Transverse colon (tissue), 4 donors: ENCODE measurements around the gene HLA-DQB2. TPM values are rescaled to one million over a fixed set of nuclear protein-coding genes. Genes with fewer than 3 reads are reported as not detected.

ENCODE experiments used
- DNase-seq: peaks from one replicate; pipeline ENCODE4 v3.0.0-alpha.2; 2019
- H3K27ac ChIP-seq, 4 donors: fragments of 200-600 bp; sonication (generic); 2 replicates each; pipeline ENCODE4 v1.5.1; 2016 to 2018; ENCODE audit warnings: inconsistent platforms in 4 of 4
- H3K27me3 ChIP-seq: fragments of 200-600 bp; sonication (generic); 2 replicates; pipeline ENCODE4 v1.5.1; 2017; ENCODE audit warnings: inconsistent platforms
- H3K36me3 ChIP-seq, 4 donors: fragments of 200-600 bp; sonication (generic); 2 replicates each; pipeline ENCODE4 v1.5.1; 2017 to 2019; ENCODE audit warnings: inconsistent platforms in 4 of 4
- H3K4me1 ChIP-seq, 4 donors: fragments of 200-600 bp; sonication (generic); 2 replicates each; pipeline ENCODE4 v1.5.1; 2017 to 2020; ENCODE audit warnings: inconsistent platforms in 4 of 4
- H3K4me3 ChIP-seq, 4 donors: fragments of 200-600 bp; sonication (generic); 1 replicate in 1 of 4; 2 replicates in 3 of 4; pipeline versions ENCODE4 v1.5.1 to v1.6.1; 2017 to 2019; ENCODE audit warnings: inconsistent platforms in 4 of 4
- H3K9me3 ChIP-seq, 2 donors: fragments of 200-600 bp; sonication (generic); 2 replicates each; pipeline ENCODE4 v1.5.1; 2017 to 2019; ENCODE audit warnings: inconsistent platforms in 2 of 2
- EP300 ChIP-seq: sonication (generic); formaldehyde crosslinking; IDR thresholded peaks from one replicate; pipeline ENCODE4 v1.6.1; 2017; ENCODE audit warnings: antibody characterized with exemption, low read depth
- POLR2A ChIP-seq: fragments of 450-650 bp; IDR thresholded peaks from one replicate; pipeline ENCODE4 v1.6.1; 2016; ENCODE audit warnings: antibody characterized with exemption, mild to moderate bottlenecking, moderate library complexity
- POLR2AphosphoS5 ChIP-seq, 3 donors: sonication (generic); formaldehyde crosslinking; IDR thresholded peaks; one replicate each; pipeline ENCODE4 v1.6.1; 2016; ENCODE audit warnings: antibody characterized with exemption in 3 of 3
- WGBS, 2 donors: methylation state at CpG; one replicate each; pipeline ENCODE4 v1.1.5; 2018; ENCODE audit warnings: low coverage in 1 of 2; 5-methylcytosine and 5-hydroxymethylcytosine counted together
- in situ Hi-C, 4 donors: fragments of 200-750 bp; cut with MboI; loops; one replicate each; pipeline versions ENCODE4 v1.15.0 to v1.15.1; 2017; ENCODE audit warnings: low sequenced_read_pairs in 3 of 4, low pct_ligation_motif_present in 1 of 4, low pct_unique_long_range_greater_than_20kb in 1 of 4
- intact Hi-C: fragments of 100-400 bp; cut with DNase I; formaldehyde crosslinking; loops from one replicate; pipeline ENCODE4 v1.15.1; 2023; ENCODE audit warnings: low total_unique reads
- small RNA-seq, 4 donors: library from RNA; depleted of rRNA; stranded (forward); fragments of <200 nt; gene quantifications; one replicate each; pipeline ENCODE3, GENCODE V24; 2016
- total RNA-seq, 4 donors: library from RNA; depleted of rRNA; stranded (reverse); fragments of >200 nt; gene quantifications; one replicate each; pipeline ENCODE4 v1.1.0, GENCODE V29; 2016
- TF ChIP-seq, protein P1 (sequence below), 5 experiments: fragments of 200-600 bp in 3 of 5; fragments of 450-650 bp in 2 of 5; sonication (generic) in 3 of 5; IDR thresholded peaks; 1 replicate in 2 of 5; 2 replicates in 3 of 5; pipeline ENCODE4 v1.5.1; 2016 to 2017; ENCODE audit warnings: antibody characterized with exemption in 5 of 5, inconsistent platforms in 3 of 5, mild to moderate bottlenecking in 2 of 5, moderate library complexity in 1 of 5

The HLA-DQB2 gene
- total RNA-seq, 4 donors from 2014 or later = 0.27 to 0.32 TPM; not detected in 2

GRCh38 chr6:32718879-32719278, 44.5 kb downstream of the HLA-DQB2 start:
- in situ Hi-C loops (no loop called here), intact Hi-C loops (no loop called here)
- 39 to 41% methylated on average over 3 of the region's 3 CpGs for WGBS, 2 donors
- H3K27me3 ChIP-seq = no peaks in the 10 kb centered on the region
- H3K4me3 ChIP-seq = no peak overlapping the region
- H3K27ac ChIP-seq = no peak overlapping the region
- TF ChIP-seq EP300 = no peak
- no peak for TF ChIP-seq POLR2AphosphoS5 (IDR thresholded peaks at IDR 0.05)
- TF ChIP-seq, protein P1, sequence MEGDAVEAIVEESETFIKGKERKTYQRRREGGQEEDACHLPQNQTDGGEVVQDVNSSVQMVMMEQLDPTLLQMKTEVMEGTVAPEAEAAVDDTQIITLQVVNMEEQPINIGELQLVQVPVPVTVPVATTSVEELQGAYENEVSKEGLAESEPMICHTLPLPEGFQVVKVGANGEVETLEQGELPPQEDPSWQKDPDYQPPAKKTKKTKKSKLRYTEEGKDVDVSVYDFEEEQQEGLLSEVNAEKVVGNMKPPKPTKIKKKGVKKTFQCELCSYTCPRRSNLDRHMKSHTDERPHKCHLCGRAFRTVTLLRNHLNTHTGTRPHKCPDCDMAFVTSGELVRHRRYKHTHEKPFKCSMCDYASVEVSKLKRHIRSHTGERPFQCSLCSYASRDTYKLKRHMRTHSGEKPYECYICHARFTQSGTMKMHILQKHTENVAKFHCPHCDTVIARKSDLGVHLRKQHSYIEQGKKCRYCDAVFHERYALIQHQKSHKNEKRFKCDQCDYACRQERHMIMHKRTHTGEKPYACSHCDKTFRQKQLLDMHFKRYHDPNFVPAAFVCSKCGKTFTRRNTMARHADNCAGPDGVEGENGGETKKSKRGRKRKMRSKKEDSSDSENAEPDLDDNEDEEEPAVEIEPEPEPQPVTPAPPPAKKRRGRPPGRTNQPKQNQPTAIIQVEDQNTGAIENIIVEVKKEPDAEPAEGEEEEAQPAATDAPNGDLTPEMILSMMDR (IDR thresholded peaks at IDR 0.05) = no peak
- TF ChIP-seq POLR2A = no peak
- no peaks in the 10 kb centered on the region for H3K36me3 ChIP-seq
- DNase-seq = no peak
- H3K4me1 ChIP-seq = no peaks in the 10 kb centered on the region
- H3K9me3 ChIP-seq = no peaks in the 10 kb centered on the region

- Histone ChIP-seq H3K4me3 (no peak overlapping the region), H3K9me3 (no peaks in the 10 kb centered on the region), H3K27ac (no peak overlapping the region), H3K4me1 (no peaks in the 10 kb centered on the region), H3K27me3 (no peaks in the 10 kb centered on the region), H3K36me3 (no peaks in the 10 kb centered on the region)
- TF ChIP-seq POLR2A (no peak), POLR2AphosphoS5 (IDR thresholded peaks at IDR 0.05) (no peak), EP300 (no peak)
- TF ChIP-seq, protein P1 (IDR thresholded peaks at IDR 0.05) = no peak
- no peak for DNase-seq
- intact Hi-C loops = no loop called here
- WGBS, 2 donors = 87 to 88% methylated on average over 2 to 3 of the region's 3 CpGs
- in situ Hi-C loops = no loop called here
These were observed 46.9 kb downstream of the HLA-DQB2 start for GRCh38 chr6:32716396-32716795.

DNA sequence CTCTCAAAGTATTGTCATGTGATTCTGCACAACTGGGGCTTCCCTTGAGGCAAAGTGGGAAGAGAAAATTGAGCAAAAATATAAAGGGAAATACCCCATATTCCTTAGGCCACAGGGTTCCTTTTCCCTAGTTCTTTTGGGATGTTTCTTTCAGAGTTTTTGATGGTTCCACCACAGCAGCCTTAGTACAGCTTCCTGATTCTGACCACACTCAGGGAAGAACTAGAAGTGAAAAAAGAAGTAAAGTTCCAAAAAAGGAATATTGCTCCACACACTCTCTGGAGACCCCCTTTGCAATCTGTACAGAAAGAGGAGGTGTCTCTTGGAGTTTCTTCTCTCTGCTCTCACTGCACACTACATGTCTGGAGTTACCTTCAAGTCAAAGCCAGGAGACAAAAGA, 50.1 kb downstream of the HLA-DQB2 start:
- no peak overlapping the region for H3K4me3 ChIP-seq
- H3K27ac ChIP-seq = no peak overlapping the region
- no peaks in the 10 kb centered on the region for H3K4me1 ChIP-seq
- no peaks in the 10 kb centered on the region for H3K36me3 ChIP-seq
- DNase-seq = no peak
- TF ChIP-seq, protein P1 (IDR thresholded peaks at IDR 0.05) = no peak
- TF ChIP-seq EP300 = no peak
- TF ChIP-seq POLR2AphosphoS5 (IDR thresholded peaks at IDR 0.05) = no peak
- no peak for TF ChIP-seq POLR2A
- intact Hi-C loops = no loop called here
- in situ Hi-C loops = no loop called here
- no peaks in the 10 kb centered on the region for H3K9me3 ChIP-seq
- H3K27me3 ChIP-seq = no peaks in the 10 kb centered on the region

- intact Hi-C loops (no loop called here), in situ Hi-C loops (loop anchor here in 1 of 4 donors (10.0 kb wide), 1 partner anchor 465 kb away; no protein-coding TSS in a partner anchor)
- no peaks in the 10 kb centered on the region for H3K9me3 ChIP-seq
These were observed 53.7 kb downstream of the HLA-DQB2 start for GRCh38 chr6:32709625-32710024.

More at GRCh38 chr6:32709625-32710024, 53.7 kb downstream of the HLA-DQB2 start:
- no peaks in the 10 kb centered on the region for H3K36me3 ChIP-seq
- no peak overlapping the region for H3K27ac ChIP-seq
- no peaks in the 10 kb centered on the region for H3K4me1 ChIP-seq
- no peak overlapping the region for H3K4me3 ChIP-seq
- H3K27me3 ChIP-seq = no peaks in the 10 kb centered on the region
- DNase-seq = no peak
- TF ChIP-seq, protein P1 (IDR thresholded peaks at IDR 0.05) = no peak
- TF ChIP-seq POLR2AphosphoS5 (IDR thresholded peaks at IDR 0.05) (no peak), POLR2A (no peak), EP300 (no peak)

Small RNAs within 50 kb of the gene (small RNA-seq; reads per million reads assigned to genes)
- 0 reads per million in 4 donors for gene MIR3135B

Other genes with a start within 250 kb of the HLA-DQB2 start
- gene HLA-DRB5, start 233.2 kb downstream of the HLA-DQB2 start, total RNA-seq = 1 to 10 TPM in 3 of 4 donors, not detected in 1; 1.5 to 7.8 (median 5.2) TPM
- 10 to 100 TPM in 3 of 4 donors, 1 to 10 TPM in 1; 7.9 to 23.8 (median 12.6) TPM for gene HLA-DRB1, start 173.7 kb downstream of the HLA-DQB2 start, total RNA-seq
- gene HLA-DQA1, start 126.1 kb downstream of the HLA-DQB2 start, total RNA-seq = 1 to 10 TPM in 2 of 4 donors, under 1 TPM in 1, not detected in 1; 0.41 to 4.5 (median 3.2) TPM
- 1 to 10 TPM in 2 of 4 donors, under 1 TPM in 1, not detected in 1; 0.14 to 1.9 (median 1.1) TPM for gene HLA-DQB1, start 96.9 kb downstream of the HLA-DQB2 start, total RNA-seq
- gene HLA-DQA2, start 22.1 kb downstream of the HLA-DQB2 start, total RNA-seq = 1 to 10 TPM in 1 of 4 donors, not detected in 3; 2.7 TPM
- gene HLA-DOB, start 53.5 kb upstream of the HLA-DQB2 start, total RNA-seq = 1 to 10 TPM in 1 of 4 donors, not detected in 3; 5.7 TPM
- 10 to 100 TPM; 12.3 to 48.2 (median 27.1) TPM for gene TAP2, start 75.2 kb upstream of the HLA-DQB2 start, total RNA-seq
- gene PSMB8, start 80.5 kb upstream of the HLA-DQB2 start, total RNA-seq = 10 to 100 TPM in 3 of 4 donors, 1 to 10 TPM in 1; 9.4 to 95.2 (median 72.6) TPM
- 10 to 100 TPM; 63.2 to 87.9 (median 75.3) TPM for gene TAP1, start 90.2 kb upstream of the HLA-DQB2 start, total RNA-seq
- gene PSMB9, start 90.7 kb upstream of the HLA-DQB2 start, total RNA-seq = 10 to 100 TPM; 14.6 to 44.1 (median 32.9) TPM
- gene HLA-DMB, start 177.5 kb upstream of the HLA-DQB2 start, total RNA-seq = 10 to 100 TPM in 2 of 4 donors, 1 to 10 TPM in 2; 1.8 to 20.8 (median 13.2) TPM
- 10 to 100 TPM in 3 of 4 donors, 1 to 10 TPM in 1; 1.4 to 40.4 (median 20.8) TPM for gene HLA-DMA, start 189.6 kb upstream of the HLA-DQB2 start, total RNA-seq
- gene BRD2, start 205.1 kb upstream of the HLA-DQB2 start, total RNA-seq = 100 to 1,000 TPM; 116 to 612 (median 238) TPM
- 1 to 10 TPM in 3 of 4 donors, under 1 TPM in 1; 0.82 to 7.9 (median 2.6) TPM for gene HLA-DOA, start 246.1 kb upstream of the HLA-DQB2 start, total RNA-seq